Mesothelial cell of epicardium (in vitro differentiated cells): Measurements from ENCODE around the gene THEMIS. TPM values are rescaled to one million over a fixed set of nuclear protein-coding genes. Genes with fewer than 3 reads are reported as not detected.

Experiments
- DNase-seq, 2 experiments: peaks; one replicate each; pipeline ENCODE4 v3.0.0; 2021; ENCODE audit warnings: low spot score in 2 of 2; ENCODE audit not compliant: unreplicated experiment in 2 of 2
- H3K27ac Mint-ChIP-seq: 2 replicates; pipeline ENCODE4 v1.8.0; 2021; ENCODE audit warnings: mixed read lengths
- H3K27me3 Mint-ChIP-seq: 2 replicates; pipeline ENCODE4 v1.8.0; 2021; ENCODE audit warnings: low read depth, mixed read lengths
- H3K36me3 Mint-ChIP-seq: 2 replicates; pipeline ENCODE4 v1.8.0; 2021; ENCODE audit warnings: mixed read lengths
- H3K4me1 Mint-ChIP-seq: 2 replicates; pipeline ENCODE4 v1.8.0; 2021; ENCODE audit warnings: mixed read lengths
- H3K4me3 Mint-ChIP-seq: 2 replicates; pipeline ENCODE4 v1.8.0; 2021; ENCODE audit warnings: mild to moderate bottlenecking, moderate library complexity, mixed read lengths
- H3K9me3 Mint-ChIP-seq: 2 replicates; pipeline ENCODE4 v1.8.0; 2021; ENCODE audit warnings: mixed read lengths
- CTCF ChIP-seq: fragments of 200-600 bp; sonication (generic); IDR thresholded peaks from one replicate; pipeline ENCODE4 v1.5.0; 2021; ENCODE audit warnings: antibody characterized with exemption; ENCODE audit not compliant: unreplicated experiment
- total RNA-seq: library from RNA; stranded (reverse); gene quantifications from 3 replicates; pipeline ENCODE4 v1.2.1, GENCODE V29; 2021

THEMIS gene
- total RNA-seq, 1 donor from 2014 or later: not detected

- no peak for TF ChIP-seq CTCF
- H3K36me3 Mint-ChIP-seq: no peaks in the 10 kb centered on the region
- peaks cover 12% of the 10 kb centered on the region for H3K9me3 Mint-ChIP-seq
- no peak overlapping the region for H3K27ac Mint-ChIP-seq
- no peak overlapping the region for H3K4me3 Mint-ChIP-seq
- peaks cover 1% of the 10 kb centered on the region for H3K4me1 Mint-ChIP-seq
- H3K27me3 Mint-ChIP-seq: peaks cover 19% of the 10 kb centered on the region
- DNase-seq: no peak
Observed at GRCh38 chr6:127686084-127686483, 214.8 kb downstream of the THEMIS start.

GRCh38 chr6:127684501-127684900, 216.4 kb downstream of the THEMIS start:
- no peak overlapping the region for H3K27ac Mint-ChIP-seq
- peaks cover 1% of the 10 kb centered on the region for H3K4me1 Mint-ChIP-seq
- DNase-seq: no peak
- H3K9me3 Mint-ChIP-seq: peaks cover 12% of the 10 kb centered on the region
- H3K27me3 Mint-ChIP-seq: peaks cover 16% of the 10 kb centered on the region
- no peak for TF ChIP-seq CTCF
- H3K36me3 Mint-ChIP-seq: no peaks in the 10 kb centered on the region
- H3K4me3 Mint-ChIP-seq: no peak overlapping the region
